ENCODE results near the gene GNG2.

Gene GNG2

DNA sequence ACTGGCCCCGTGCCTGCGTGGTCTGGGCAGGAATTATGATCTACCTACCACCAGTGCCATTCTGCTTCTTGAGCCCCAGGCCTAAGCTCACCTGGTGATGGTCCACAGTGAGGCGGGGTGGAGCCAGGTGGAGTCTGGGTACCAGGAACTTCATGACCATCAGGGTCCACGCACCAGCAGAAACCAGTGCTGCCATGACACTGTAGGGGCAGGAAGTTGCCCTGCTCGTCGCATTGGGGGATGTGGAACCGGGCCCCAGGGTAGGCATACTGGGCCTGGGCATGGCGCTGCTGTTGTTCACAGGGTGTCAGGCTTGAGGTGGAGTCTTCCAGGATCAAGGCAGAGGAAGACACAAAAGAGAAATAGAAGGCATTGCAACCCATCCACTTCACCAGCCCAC, 158.6 kb downstream of the GNG2 start:
- TF ChIP-seq CTCF (IDR thresholded peaks at IDR 0.05; ENCODE audit: low read depth, low read length, missing control alignments), result no peak
- DNase-seq, result no peak
- no peaks in the 10 kb centered on the region for H3K27me3 ChIP-seq (replicated peaks)
- H3K27ac ChIP-seq, result no peak overlapping the region
- no peak overlapping the region for H3K4me3 ChIP-seq (ENCODE audit: low read depth, low read length)
- peaks cover 44% of the 10 kb centered on the region for H3K36me3 ChIP-seq (replicated peaks)
- in situ Hi-C loops (cut with HindIII; ENCODE audit: low pct_ligation_motif_present, low sequenced_read_pairs), result no loop called here
